Activated naive CD8-positive, alpha-beta T cell treated with anti-CD3 and anti-CD28 coated beads, Interleukin-2, amount 50 U/mL, for 24 hours (primary cell): ENCODE results near the gene ERBB3.
"Not testable (repeated sequence)": the region's sequence is repeated elsewhere in the genome, so short reads cannot be mapped to it uniquely, and the experiment has no call there.

Experiments used
- ATAC-seq: fragments of 150-1000 bp; cut with Tn5 transposase; one replicate; pipeline ENCODE4 v1.10.0; 2021
- DNase-seq: peaks from one replicate; pipeline ENCODE4 v3.0.0; 2021
- H3K27ac Mint-ChIP-seq: one replicate; pipeline ENCODE4 v1.8.0; 2021; ENCODE audit warnings: mild to moderate bottlenecking, mixed read lengths
- H3K27me3 Mint-ChIP-seq: one replicate; pipeline ENCODE4 v1.8.0; 2021; ENCODE audit warnings: mixed read lengths
- H3K36me3 Mint-ChIP-seq: one replicate; pipeline ENCODE4 v1.8.0; 2021; ENCODE audit warnings: low read depth, mixed read lengths
- H3K4me1 Mint-ChIP-seq: one replicate; pipeline ENCODE4 v1.8.0; 2021; ENCODE audit warnings: mixed read lengths
- H3K4me3 Mint-ChIP-seq: one replicate; pipeline ENCODE4 v1.8.0; 2021; ENCODE audit warnings: mild to moderate bottlenecking, moderate library complexity, mixed read lengths
- H3K9me3 Mint-ChIP-seq: one replicate; pipeline ENCODE4 v1.8.0; 2021; ENCODE audit warnings: mixed read lengths

Gene ERBB3

DNA sequence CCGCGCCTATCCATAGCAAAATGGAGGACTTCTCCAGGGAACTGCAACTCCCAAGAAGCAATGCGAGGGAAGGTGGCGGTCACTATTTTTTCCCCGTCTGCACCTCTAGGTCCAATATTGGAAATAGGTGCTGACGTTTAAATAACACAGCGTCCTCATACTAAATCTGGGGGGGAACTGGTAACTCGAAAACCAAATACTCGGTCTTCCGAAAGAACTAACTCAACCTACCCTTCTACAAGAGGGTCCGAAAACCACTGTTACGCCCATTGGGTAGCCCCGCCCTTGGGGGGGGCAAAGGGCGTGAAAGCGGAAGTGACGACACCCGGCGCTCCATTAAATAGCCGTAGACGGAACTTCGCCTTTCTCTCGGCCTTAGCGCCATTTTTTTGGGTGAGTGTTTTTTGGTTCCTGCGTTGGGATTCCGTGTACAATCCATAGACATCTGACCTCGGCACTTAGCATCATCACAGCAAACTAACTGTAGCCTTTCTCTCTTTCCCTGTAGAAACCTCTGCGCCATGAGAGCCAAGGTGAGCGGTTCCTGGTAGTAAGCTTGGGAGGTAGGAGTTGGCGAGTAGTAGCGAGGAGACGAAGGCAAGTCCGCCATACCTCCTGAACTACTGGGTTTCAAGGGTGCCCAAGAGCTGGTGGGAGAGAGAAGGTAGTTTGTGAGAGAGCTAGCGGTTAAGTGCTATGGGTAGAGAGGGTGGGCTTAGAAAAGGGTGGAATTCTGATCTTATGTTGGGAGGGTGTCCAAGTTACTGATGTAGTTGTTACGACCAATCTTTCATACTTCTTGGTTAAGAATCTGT, 36.5 kb downstream of the ERBB3 start, which contains the start of gene RPL41:
TSS of gene RPL41 (plus strand) at position 367 of the 815 bp plus-strand sequence.
- ATAC-seq = peak; percentile 21

DNA sequence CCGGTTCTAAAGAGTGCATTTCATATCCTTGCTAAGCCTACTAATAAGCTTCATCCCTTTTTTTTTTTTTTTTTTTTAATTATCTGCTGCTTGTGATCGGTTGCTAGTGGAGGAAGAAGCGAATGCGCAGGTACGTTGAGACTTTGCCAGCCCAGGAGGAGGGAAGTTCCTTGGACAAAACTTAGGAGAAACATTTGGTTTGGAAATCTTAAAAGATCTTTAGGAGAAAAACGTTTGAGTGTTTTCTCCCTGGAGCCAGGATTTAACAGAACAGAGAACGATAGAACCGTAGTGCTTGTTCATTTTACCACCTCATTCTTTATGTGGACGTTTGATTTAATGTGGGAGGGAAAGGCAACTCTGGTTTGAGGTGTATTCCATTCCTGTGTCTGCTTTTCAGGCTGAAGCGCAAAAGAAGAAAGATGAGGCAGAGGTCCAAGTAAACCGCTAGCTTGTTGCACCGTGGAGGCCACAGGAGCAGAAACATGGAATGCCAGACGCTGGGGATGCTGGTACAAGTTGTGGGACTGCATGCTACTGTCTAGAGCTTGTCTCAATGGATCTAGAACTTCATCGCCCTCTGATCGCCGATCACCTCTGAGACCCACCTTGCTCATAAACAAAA, 37.2 kb downstream of the ERBB3 start:
- Mint-ChIP-seq H3K27ac (peak overlapping the region; percentile 99), H3K36me3 (peaks cover 50% of the 10 kb centered on the region), H3K4me1 (peaks cover 45% of the 10 kb centered on the region), H3K4me3 (peak overlapping the region; percentile 96)
- ATAC-seq, H3K9me3 Mint-ChIP-seq, DNase-seq, H3K27me3 Mint-ChIP-seq: not testable (repeated sequence)

More for the DNA sequence above, 36.5 kb downstream of the ERBB3 start, which contains the start of gene RPL41:
- H3K9me3 Mint-ChIP-seq = no peaks in the 10 kb centered on the region
- H3K27me3 Mint-ChIP-seq = peaks cover 4% of the 10 kb centered on the region
- H3K4me1 Mint-ChIP-seq = peaks cover 46% of the 10 kb centered on the region
- peak within 1 kb of the TSS; percentile 99 for H3K27ac Mint-ChIP-seq
- peak; percentile 93 for DNase-seq
- H3K36me3 Mint-ChIP-seq = peaks cover 56% of the 10 kb centered on the region
- peak within 1 kb of the TSS; percentile 96 for H3K4me3 Mint-ChIP-seq

DNA sequence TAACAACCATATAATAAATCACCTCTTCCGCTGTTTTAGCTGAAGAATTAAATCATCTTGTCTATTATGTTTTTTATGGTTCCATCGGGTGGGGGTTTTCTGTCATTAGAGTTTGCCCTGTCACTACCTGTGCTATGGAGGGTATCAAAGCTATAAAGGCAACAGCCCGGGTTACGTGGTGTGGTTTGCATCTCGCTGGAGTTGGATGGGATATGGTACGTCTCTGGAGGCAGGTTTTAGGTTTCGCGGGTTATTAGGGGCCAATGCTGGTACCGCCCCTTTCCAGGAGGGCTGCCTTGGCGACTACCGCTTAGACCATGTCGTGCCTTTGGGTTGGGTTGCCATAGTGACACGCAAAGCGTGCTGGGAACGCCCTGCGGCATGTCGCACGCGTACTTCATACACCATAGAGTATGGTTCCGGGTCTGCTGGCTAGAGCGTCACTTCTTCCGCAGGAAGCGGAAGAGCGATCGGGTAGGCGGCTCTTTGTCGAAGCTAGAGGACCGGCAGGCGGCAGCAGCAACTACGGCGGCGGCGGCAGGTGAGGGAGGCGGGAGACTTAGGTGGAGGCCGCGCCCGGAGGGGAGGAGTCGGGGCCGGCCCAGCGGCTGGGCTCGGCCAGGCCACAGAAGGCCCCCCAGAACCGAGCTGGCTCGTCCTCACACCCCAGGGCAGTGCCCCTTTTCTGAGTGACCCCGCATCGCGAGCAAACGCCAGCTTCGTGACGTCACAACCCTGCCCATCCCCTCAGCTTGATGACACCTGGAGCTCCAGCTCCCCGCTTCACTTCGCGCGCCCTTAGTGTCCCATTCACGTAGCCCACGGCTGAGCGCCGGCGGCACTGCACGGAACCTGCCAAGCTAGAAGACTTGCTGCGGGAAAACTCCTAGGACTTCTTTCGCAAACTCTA, 38.1 kb downstream of the ERBB3 start, which contains the start of gene ZC3H10:
TSS of gene ZC3H10 (plus strand) at position 489 of the 910 bp plus-strand sequence. CDS start 2,297 bp downstream, outside the sequence.
- Mint-ChIP-seq H3K27ac (peak within 1 kb of the TSS; percentile 99), H3K4me3 (peak within 1 kb of the TSS; percentile 96), H3K9me3 (no peaks in the 10 kb centered on the region), H3K4me1 (peaks cover 44% of the 10 kb centered on the region), H3K27me3 (peaks cover 4% of the 10 kb centered on the region), H3K36me3 (peaks cover 42% of the 10 kb centered on the region)
- ATAC-seq = peak; percentile 92
- DNase-seq = peak; percentile 99

DNA sequence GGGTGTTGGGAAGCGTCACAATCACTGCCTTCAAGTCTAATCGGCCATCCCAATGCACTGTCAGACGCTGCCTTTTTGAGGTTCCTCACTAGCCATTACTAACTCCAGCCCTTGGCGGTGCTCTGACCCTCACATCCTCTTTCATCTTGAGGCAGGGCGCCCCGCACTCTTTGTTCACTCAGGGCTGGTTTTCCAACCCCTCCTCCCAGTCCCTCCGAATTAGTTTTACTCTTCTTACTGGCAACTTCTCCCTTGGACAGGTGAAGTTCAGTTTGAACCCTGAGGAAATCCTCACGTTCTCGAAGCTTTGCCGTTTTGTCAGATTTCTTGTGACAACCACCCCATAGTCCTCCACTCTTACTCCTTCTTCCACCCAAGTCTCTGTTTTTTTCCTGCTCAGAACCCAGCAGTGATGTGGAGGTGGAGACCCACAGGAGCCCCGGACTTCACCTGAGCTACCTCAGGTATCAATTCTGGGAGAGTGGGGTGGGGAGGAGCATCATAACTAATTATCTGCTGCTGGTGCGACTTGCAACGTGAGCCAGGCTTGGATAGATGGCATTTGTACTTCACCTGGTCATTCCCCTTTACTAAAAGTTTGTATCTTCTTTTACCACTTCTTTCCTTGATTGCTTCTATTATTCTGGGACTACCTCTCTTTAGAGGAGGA, 38.9 kb downstream of the ERBB3 start:
- Mint-ChIP-seq H3K36me3 (peaks cover 34% of the 10 kb centered on the region), H3K4me3 (peak overlapping the region; percentile 96), H3K9me3 (no peaks in the 10 kb centered on the region), H3K4me1 (peaks cover 41% of the 10 kb centered on the region), H3K27me3 (peaks cover 4% of the 10 kb centered on the region), H3K27ac (peak overlapping the region; percentile 99)
- ATAC-seq = no peak
- DNase-seq = no peak

DNA sequence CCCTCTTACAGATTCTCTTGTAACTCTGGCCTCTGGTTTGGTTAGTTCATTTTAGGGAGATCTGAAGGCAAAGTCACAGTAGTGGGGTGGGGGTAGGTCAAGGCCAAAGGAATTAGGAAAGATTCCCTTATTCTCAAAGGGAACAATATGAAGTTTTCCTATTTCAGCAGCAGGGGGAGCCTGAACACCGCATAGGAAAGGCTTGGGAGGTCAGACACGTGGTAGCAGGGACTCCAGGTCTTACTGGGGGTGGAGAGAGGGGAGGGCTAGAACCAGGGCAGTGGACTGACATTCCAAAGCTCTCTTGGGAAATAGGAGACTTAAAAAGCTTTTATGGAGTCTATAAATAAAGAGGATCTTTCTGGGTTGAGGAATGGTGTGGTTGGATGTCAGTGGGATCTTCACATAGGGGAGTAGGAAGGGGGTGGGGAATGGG, 39.4 kb downstream of the ERBB3 start:
- H3K27ac Mint-ChIP-seq = peak overlapping the region; percentile 99
- H3K36me3 Mint-ChIP-seq = peaks cover 31% of the 10 kb centered on the region
- peaks cover 4% of the 10 kb centered on the region for H3K27me3 Mint-ChIP-seq
- peak; percentile 62 for DNase-seq
- H3K4me1 Mint-ChIP-seq = peaks cover 45% of the 10 kb centered on the region
- H3K4me3 Mint-ChIP-seq = peak overlapping the region; percentile 96
- ATAC-seq = no peak
- H3K9me3 Mint-ChIP-seq = no peaks in the 10 kb centered on the region

DNA sequence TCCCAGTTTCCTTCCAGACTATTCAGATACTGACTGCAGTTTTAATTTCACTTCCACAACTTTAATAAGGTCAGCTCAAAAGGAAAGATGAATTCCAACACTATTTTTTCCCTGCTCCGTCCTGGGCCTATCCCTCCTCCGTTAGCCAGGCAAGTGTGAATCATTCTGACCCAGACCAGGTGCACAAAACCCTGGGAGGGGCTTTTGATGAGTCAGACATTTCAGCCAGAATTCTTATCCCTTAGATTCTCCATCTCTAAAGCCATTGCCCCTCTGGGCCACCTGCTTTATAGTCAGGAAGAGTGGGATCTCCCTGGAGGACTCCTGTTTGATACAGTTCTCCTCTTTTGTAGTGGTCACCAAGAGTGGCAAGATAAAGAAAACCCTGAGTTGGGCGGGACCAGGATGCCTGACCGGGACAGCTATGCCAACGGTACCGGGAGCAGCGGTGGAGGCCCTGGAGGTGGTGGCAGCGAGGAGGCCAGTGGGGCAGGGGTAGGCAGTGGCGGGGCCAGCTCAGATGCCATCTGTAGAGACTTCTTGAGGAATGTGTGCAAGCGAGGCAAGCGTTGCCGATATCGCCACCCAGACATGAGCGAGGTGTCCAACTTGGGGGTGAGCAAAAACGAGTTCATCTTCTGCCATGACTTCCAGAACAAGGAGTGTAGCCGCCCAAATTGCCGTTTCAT, 40.3 kb downstream of the ERBB3 start:
- H3K27ac Mint-ChIP-seq = peak overlapping the region; percentile 99
- H3K9me3 Mint-ChIP-seq = no peaks in the 10 kb centered on the region

DNA sequence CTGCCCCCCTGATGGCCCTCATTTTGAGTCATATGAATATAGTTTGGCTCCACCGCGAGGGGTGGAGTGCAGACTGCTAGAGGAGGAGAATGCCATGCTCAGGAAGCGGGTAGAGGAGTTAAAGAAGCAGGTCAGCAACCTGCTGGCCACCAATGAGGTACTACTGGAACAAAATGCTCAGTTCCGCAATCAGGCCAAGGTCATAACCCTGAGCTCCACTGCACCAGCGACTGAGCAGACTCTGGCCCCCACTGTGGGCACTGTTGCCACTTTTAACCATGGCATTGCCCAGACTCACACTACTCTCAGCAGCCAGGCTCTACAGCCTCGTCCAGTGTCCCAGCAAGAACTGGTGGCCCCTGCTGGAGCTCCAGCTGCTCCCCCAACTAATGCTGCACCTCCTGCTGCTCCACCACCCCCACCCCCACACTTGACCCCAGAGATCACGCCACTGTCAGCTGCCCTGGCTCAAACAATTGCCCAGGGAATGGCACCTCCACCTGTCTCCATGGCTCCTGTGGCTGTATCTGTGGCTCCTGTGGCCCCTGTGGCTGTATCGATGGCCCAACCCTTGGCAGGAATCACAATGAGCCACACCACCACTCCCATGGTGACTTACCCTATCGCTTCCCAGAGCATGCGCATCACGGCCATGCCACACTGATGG, 41.4 kb downstream of the ERBB3 start:
- H3K9me3 Mint-ChIP-seq = no peaks in the 10 kb centered on the region
- H3K36me3 Mint-ChIP-seq = peaks cover 32% of the 10 kb centered on the region
- DNase-seq (no peak), ATAC-seq (no peak)
- peaks cover 4% of the 10 kb centered on the region for H3K27me3 Mint-ChIP-seq
- no peak overlapping the region for H3K4me3 Mint-ChIP-seq
- no peak overlapping the region for H3K27ac Mint-ChIP-seq
- H3K4me1 Mint-ChIP-seq = peaks cover 45% of the 10 kb centered on the region

More for the DNA sequence above, 40.3 kb downstream of the ERBB3 start:
- DNase-seq = no peak
- Mint-ChIP-seq H3K27me3 (peaks cover 4% of the 10 kb centered on the region), H3K4me1 (peaks cover 43% of the 10 kb centered on the region), H3K36me3 (peaks cover 31% of the 10 kb centered on the region), H3K4me3 (peak overlapping the region; percentile 96)
- ATAC-seq = no peak

DNA sequence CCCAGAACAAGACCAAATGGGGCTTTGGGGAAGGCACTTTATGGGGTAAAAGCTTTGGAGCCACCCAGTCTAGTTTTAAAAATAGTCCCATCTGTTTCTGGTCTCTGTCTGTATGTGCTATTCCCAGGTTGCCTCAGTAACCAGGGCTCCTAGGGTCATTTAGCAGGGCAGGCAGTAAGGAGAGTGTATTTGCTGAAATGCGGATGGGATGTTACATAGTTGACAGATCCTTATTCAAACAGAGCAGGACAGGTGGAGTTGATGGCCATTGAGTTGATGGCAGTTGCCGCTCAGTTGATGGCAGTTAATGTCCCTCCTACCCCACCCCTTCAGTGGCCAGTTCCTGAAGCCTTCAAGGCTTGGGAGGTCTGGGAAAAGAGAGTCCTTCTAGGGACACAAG, 42.7 kb downstream of the ERBB3 start:
- no peak overlapping the region for H3K4me3 Mint-ChIP-seq
- peaks cover 19% of the 10 kb centered on the region for H3K36me3 Mint-ChIP-seq
- H3K27ac Mint-ChIP-seq = no peak overlapping the region
- DNase-seq (no peak), ATAC-seq (no peak)
- H3K4me1 Mint-ChIP-seq = peaks cover 53% of the 10 kb centered on the region
- peaks cover 4% of the 10 kb centered on the region for H3K27me3 Mint-ChIP-seq
- no peaks in the 10 kb centered on the region for H3K9me3 Mint-ChIP-seq

DNA sequence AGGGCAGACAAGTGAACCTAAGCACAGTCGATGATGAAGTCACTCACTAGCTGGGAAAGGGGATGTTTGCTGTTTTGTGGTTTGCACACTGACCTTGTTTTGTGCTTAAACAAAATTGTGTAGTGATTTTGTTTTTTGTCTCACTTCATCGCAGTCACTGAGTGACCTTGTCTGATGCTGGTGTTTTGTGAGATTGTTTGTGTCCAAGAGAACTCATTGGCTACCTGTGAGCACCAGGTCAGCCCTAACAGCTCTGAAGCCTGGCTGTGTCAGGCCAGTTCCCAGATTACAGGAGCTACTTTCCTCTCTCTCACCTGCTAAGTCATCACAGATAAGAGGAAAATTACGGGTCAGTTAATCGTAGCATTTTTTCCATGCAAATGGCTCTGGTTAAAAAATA, 44.2 kb downstream of the ERBB3 start:
- Mint-ChIP-seq H3K4me1 (peaks cover 45% of the 10 kb centered on the region), H3K4me3 (no peak overlapping the region), H3K27ac (peak overlapping the region; percentile 57), H3K27me3 (no peaks in the 10 kb centered on the region), H3K9me3 (no peaks in the 10 kb centered on the region), H3K36me3 (peaks cover 10% of the 10 kb centered on the region)
- ATAC-seq (no peak), DNase-seq (no peak)

DNA sequence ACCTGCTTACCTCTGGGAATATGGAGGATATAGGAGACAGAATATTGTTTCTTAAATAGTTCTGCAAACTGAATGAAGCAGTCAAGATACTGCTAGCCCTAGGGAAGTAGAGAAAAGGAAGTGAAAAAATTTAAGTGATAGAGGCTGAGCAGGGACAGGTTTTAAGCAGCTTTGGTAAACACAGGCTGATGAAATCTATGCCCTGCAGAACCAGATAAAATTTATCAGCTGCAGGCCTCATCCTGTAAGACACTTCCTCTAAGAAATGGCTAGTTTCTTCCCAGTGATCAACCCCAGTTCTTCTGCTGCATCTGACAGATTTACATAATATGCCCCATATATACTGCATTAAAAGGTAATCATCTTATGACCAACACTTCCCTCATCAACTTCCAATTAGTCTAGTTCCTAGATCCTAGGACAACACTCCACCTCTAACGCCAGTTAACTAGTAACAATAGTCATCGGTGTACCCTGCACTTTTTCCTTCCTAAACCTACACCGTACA, 46.8 kb downstream of the ERBB3 start:
- no peak for ATAC-seq
- Mint-ChIP-seq H3K27me3 (no peaks in the 10 kb centered on the region), H3K9me3 (no peaks in the 10 kb centered on the region), H3K4me3 (peak overlapping the region; percentile 93), H3K27ac (peak overlapping the region; percentile 90), H3K4me1 (peaks cover 54% of the 10 kb centered on the region), H3K36me3 (peaks cover 27% of the 10 kb centered on the region)
- DNase-seq = no peak

DNA sequence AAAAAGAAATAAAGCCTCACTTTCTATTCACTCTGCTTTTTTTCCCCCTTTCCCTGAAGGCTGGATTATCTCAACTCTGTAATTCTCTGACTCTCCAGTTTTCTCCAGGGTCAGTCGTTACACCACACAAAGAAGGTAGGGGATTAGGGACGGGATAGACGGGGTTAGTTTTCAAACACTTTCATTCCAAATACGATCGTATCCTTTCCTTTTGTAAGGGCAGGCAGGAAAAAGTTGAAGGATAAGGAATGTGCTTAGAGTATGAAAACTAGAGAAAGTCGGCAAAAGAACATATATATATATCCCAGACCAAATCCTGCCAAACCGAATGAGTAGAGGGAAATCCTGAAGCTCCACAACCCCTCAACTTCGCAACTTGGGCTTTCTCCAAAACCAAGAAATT, 47.5 kb downstream of the ERBB3 start:
- H3K27ac Mint-ChIP-seq = peak overlapping the region; percentile 90
- no peaks in the 10 kb centered on the region for H3K9me3 Mint-ChIP-seq
- ATAC-seq (no peak), DNase-seq (no peak)
- H3K4me3 Mint-ChIP-seq = peak overlapping the region; percentile 93
- H3K27me3 Mint-ChIP-seq = no peaks in the 10 kb centered on the region
- H3K4me1 Mint-ChIP-seq = peaks cover 61% of the 10 kb centered on the region
- peaks cover 34% of the 10 kb centered on the region for H3K36me3 Mint-ChIP-seq

DNA sequence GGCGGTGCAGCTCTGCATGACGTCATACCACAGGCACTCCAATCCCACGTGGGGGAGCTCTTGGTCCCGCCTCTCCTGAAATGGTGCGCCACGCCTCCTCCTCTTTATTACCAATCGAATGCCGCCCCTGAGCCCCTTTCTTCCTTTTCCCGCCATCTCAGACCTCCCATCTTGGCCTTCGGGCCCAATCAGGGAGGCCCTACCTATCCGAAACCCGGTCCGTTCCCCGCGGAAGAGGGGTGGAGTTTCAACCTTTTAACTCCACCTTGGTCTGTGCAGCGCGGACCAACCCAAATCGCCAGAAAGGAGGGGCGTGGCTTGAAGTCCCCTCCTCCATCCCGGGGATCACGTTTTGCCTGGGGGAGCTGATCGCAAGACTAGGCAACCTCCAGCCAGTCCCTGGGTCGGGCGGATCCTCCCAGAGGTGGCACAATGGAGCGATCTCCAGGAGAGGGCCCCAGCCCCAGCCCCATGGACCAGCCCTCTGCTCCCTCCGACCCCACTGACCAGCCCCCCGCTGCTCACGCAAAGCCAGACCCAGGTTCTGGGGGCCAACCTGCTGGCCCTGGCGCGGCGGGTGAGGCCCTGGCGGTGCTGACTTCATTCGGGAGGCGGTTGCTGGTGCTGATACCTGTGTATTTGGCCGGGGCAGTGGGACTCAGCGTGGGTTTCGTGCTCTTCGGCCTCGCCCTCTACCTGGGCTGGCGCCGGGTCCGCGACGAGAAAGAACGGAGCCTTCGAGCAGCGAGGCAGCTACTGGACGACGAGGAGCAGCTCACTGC, 48.1 kb downstream of the ERBB3 start, which contains the start of gene ESYT1:
TSS of gene ESYT1 (plus strand) at position 380 of the 782 bp plus-strand sequence. CDS start at position 433, 53 bp downstream.
- DNase-seq (peak; percentile 95), ATAC-seq (peak; percentile 94)
- H3K4me3 Mint-ChIP-seq = peak within 1 kb of the TSS; percentile 93
- H3K27ac Mint-ChIP-seq = peak within 1 kb of the TSS; percentile 90
- H3K27me3 Mint-ChIP-seq = no peaks in the 10 kb centered on the region
- H3K4me1 Mint-ChIP-seq = peaks cover 62% of the 10 kb centered on the region
- H3K36me3 Mint-ChIP-seq = peaks cover 38% of the 10 kb centered on the region
- H3K9me3 Mint-ChIP-seq = no peaks in the 10 kb centered on the region
